HepG2 (cell line): Measurements from ENCODE around the gene NFX1. TPM values are rescaled to one million over a fixed set of nuclear protein-coding genes. Genes with fewer than 3 reads are reported as not detected.

ENCODE experiments used
- EZH2 ChIP-seq: conservative IDR thresholded peaks from 2 replicates; pipeline ENCODE4 v1.6.1; 2012; ENCODE audit warnings: mild to moderate bottlenecking, low read depth, low read length, moderate library complexity
- HBP1 ChIP-seq: IDR thresholded peaks from 2 replicates; pipeline ENCODE4 v1.6.1; 2016; ENCODE audit warnings: low read depth, control low read depth
- MED1 ChIP-seq: sonication (generic); formaldehyde crosslinking; IDR thresholded peaks from 2 replicates; pipeline ENCODE4 v1.4.0; 2020; ENCODE audit warnings: missing genetic modification reagents
- MLXIP ChIP-seq: sonication (generic); formaldehyde crosslinking; IDR thresholded peaks from 2 replicates; pipeline ENCODE4 v1.9.0; 2021; ENCODE audit warnings: missing genetic modification reagents, borderline replicate concordance
- NR2C2 ChIP-seq: sonication (generic); formaldehyde crosslinking; IDR thresholded peaks from 2 replicates; pipeline ENCODE4 v1.4.0; 2020; ENCODE audit warnings: missing genetic modification reagents, mild to moderate bottlenecking, moderate library complexity, borderline replicate concordance
- PATZ1 ChIP-seq: sonication (generic); formaldehyde crosslinking; IDR thresholded peaks from 2 replicates; pipeline ENCODE4 v1.4.0; 2020; ENCODE audit warnings: missing genetic modification reagents
- SIN3A ChIP-seq: IDR thresholded peaks from 2 replicates; pipeline ENCODE4 v1.6.1; 2011; ENCODE audit warnings: low read depth, mild to moderate bottlenecking, control low read depth, low read length, borderline replicate concordance
- TIGD3 ChIP-seq: sonication (generic); formaldehyde crosslinking; IDR thresholded peaks from 2 replicates; pipeline ENCODE4 v1.5.1; 2020; ENCODE audit warnings: mild to moderate bottlenecking, missing genetic modification reagents, borderline replicate concordance
- U2AF1 ChIP-seq: fragments of 200-400 bp; formaldehyde crosslinking; optimal IDR thresholded peaks from 2 replicates; pipeline ENCODE3; 2017; ENCODE audit warnings: mild to moderate bottlenecking, low read depth, low read length
- ZBTB33 ChIP-seq: sonication (generic); formaldehyde crosslinking; IDR thresholded peaks from 2 replicates; pipeline ENCODE4 v1.4.0; 2020; ENCODE audit warnings: missing genetic modification reagents
- ZEB1 ChIP-seq: IDR thresholded peaks from 2 replicates; pipeline ENCODE4 v1.6.1; 2012; ENCODE audit warnings: mild to moderate bottlenecking, low read depth, inconsistent platforms; ENCODE audit not compliant: insufficient replicate concordance
- ZNF160 ChIP-seq: sonication (generic); formaldehyde crosslinking; IDR thresholded peaks from 2 replicates; pipeline ENCODE4 v1.8.0; 2022; ENCODE audit warnings: mild to moderate bottlenecking, inconsistent platforms, missing genetic modification reagents
- ZNF34 ChIP-seq: sonication (generic); formaldehyde crosslinking; IDR thresholded peaks from 2 replicates; pipeline ENCODE4 v1.4.0; 2020; ENCODE audit warnings: mild to moderate bottlenecking, missing genetic modification reagents, borderline replicate concordance
- ZNF350 ChIP-seq: sonication (generic); formaldehyde crosslinking; IDR thresholded peaks from 2 replicates; pipeline ENCODE4 v1.4.0; 2020; ENCODE audit warnings: mild to moderate bottlenecking, low read depth, missing genetic modification reagents, borderline replicate concordance
- ZNF547 ChIP-seq: sonication (generic); formaldehyde crosslinking; IDR thresholded peaks from 2 replicates; pipeline ENCODE4 v1.5.1; 2020; ENCODE audit warnings: mild to moderate bottlenecking, missing genetic modification reagents
- polyA plus RNA-seq, 8 experiments: library from polyadenylated mRNA; depleted of rRNA in 3 of 8; stranded (reverse) in 7 of 8; unstranded in 1 of 8; fragments of >200 nt; fragmentation: Illumina TruSeq in 4 of 8; extraction: Trizol in 4 of 8; gene quantifications; 2 replicates each; pipeline versions ENCODE4 v1.2.1 to v1.2.3, GENCODE V29; 2011 to 2016; ENCODE audit warnings: low read depth in 4 of 8, missing spikeins in 1 of 8, mixed read lengths in 1 of 8; ENCODE audit not compliant: insufficient read depth in 1 of 8
- total RNA-seq, 5 experiments: library from RNA; depleted of rRNA; stranded (reverse); fragments of >200 nt; fragmentation: Illumina TruSeq; extraction: Trizol; gene quantifications; 2 replicates each; pipeline ENCODE4 v1.2.3, GENCODE V29; 2016; ENCODE audit warnings: low read depth in 1 of 5

NFX1 gene
- total and polyA plus RNA-seq, 2 of the 13 experiments (the other 11 are each of a cell fraction or from before 2014, with no cell fraction given), result 23.9 to 27.5 TPM

GRCh38 chr9:33264473-33265177 lies 25.7 kb upstream of the NFX1 start, which contains the start of the genes BAG1 and CHMP5 (continued):
- TF ChIP-seq MLXIP (no peak), U2AF1 (no peak), MED1 (peak; percentile 39), ZNF34 (no peak), SIN3A (peak; percentile 41; the same call in 1 of the 2 replicates), NR2C2 (peak; percentile 31; the same call in 1 of the 2 replicates), ZNF160 (CRISPR knock-in tag) (no peak), PATZ1 (CRISPR knock-in tag) (peak; percentile 86), ZEB1 (no peak), HBP1 (CRISPR knock-in tag) (no peak), EZH2 (no peak), TIGD3 (CRISPR knock-in tag) (no peak), ZBTB33 (no peak), ZNF350 (CRISPR knock-in tag) (peak; percentile 26; the same call in 1 of the 2 replicates), ZNF547 (CRISPR knock-in tag) (peak; percentile 8; the same call in 1 of the 2 replicates)
